GM12891 (cell line): ENCODE results near the gene LBHD2.

ENCODE experiments used
- POLR2A ChIP-seq: IDR thresholded peaks from 2 replicates; pipeline ENCODE4 v1.6.1; 2011; ENCODE audit warnings: low read depth, low read length, control low read depth
- POLR2AphosphoS5 ChIP-seq: IDR thresholded peaks from 2 replicates; pipeline ENCODE4 v1.6.1; 2011; ENCODE audit warnings: low read depth, low read length, control low read depth
- TAF1 ChIP-seq: IDR thresholded peaks from 2 replicates; pipeline ENCODE4 v1.6.1; 2011; ENCODE audit warnings: low read depth, low read length, control low read depth

DNA sequence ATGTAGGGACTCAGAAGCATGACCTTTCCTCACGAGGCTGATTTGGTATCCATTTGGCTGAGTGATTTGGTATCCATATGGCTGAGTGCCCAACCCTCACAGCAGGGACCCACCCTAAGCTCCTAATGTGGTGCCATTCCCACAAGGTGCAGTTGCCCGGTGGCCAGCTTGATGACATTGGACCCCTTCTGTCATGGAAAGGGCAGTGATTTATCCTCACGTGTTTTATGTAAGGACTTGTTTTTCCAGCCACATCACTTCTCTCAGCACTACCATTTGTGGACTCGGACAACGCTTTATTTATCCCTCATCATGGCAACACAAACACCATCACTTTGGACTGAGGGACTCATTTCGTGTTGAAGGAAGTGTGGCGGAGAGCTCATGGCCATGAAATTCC lies 18.1 kb upstream of the LBHD2 start:
- TF ChIP-seq POLR2AphosphoS5: no peak
- no peak for TF ChIP-seq TAF1
- no peak for TF ChIP-seq POLR2A
